ENCODE data around the gene SCARB1.

Gene SCARB1

GRCh38 chr12:124760560-124760959 lies 103.1 kb downstream of the SCARB1 start:
- Histone ChIP-seq H3K36me3 (ENCODE audit: control insufficient read depth in 2 of 2, insufficient read depth in 2 of 2, low read length in 2 of 2) (no peaks in the 10 kb centered on the region), H3K9me3 (ENCODE audit: control insufficient read depth in 2 of 2, low read length in 2 of 2) (peaks cover 6% of the 10 kb centered on the region in 2 donors), H3K27ac (ENCODE audit: low read length) (no peak overlapping the region), H3K4me3 (ENCODE audit: low read length in 2 of 2) (no peak overlapping the region), H3K27me3 (ENCODE audit: control insufficient read depth in 1 of 2, insufficient read depth in 2 of 2, low read length in 2 of 2) (no peaks in the 10 kb centered on the region), H3K9ac (ENCODE audit: low read length in 2 of 2) (no peak overlapping the region), H3K4me1 (ENCODE audit: control insufficient read depth, insufficient read depth, low read length) (peaks cover 39% of the 10 kb centered on the region)

GRCh38 chr12:124759841-124760503 lies 103.7 kb downstream of the SCARB1 start:
- H3K27me3 ChIP-seq (ENCODE audit: control insufficient read depth in 1 of 2, insufficient read depth in 2 of 2, low read length in 2 of 2) = no peaks in the 10 kb centered on the region
- peaks cover 6% of the 10 kb centered on the region in 2 donors for H3K9me3 ChIP-seq (ENCODE audit: control insufficient read depth in 2 of 2, low read length in 2 of 2)
- H3K27ac ChIP-seq (ENCODE audit: low read length) = no peak overlapping the region

GRCh38 chr12:124758266-124759220 lies 105.1 kb downstream of the SCARB1 start:
- Histone ChIP-seq H3K27me3 (ENCODE audit: control insufficient read depth in 1 of 2, insufficient read depth in 2 of 2, low read length in 2 of 2) (no peaks in the 10 kb centered on the region), H3K4me1 (ENCODE audit: control insufficient read depth, insufficient read depth, low read length) (peaks cover 49% of the 10 kb centered on the region), H3K36me3 (ENCODE audit: control insufficient read depth in 2 of 2, insufficient read depth in 2 of 2, low read length in 2 of 2) (no peaks in the 10 kb centered on the region), H3K9ac (ENCODE audit: low read length in 2 of 2) (no peak overlapping the region), H3K9me3 (ENCODE audit: control insufficient read depth in 2 of 2, low read length in 2 of 2) (no peaks in the 10 kb centered on the region), H3K4me3 (ENCODE audit: low read length in 2 of 2) (no peak overlapping the region), H3K27ac (ENCODE audit: low read length) (no peak overlapping the region)

More at GRCh38 chr12:124759841-124760503, 103.7 kb downstream of the SCARB1 start:
- peaks cover 39% of the 10 kb centered on the region for H3K4me1 ChIP-seq (ENCODE audit: control insufficient read depth, insufficient read depth, low read length)
- no peak overlapping the region for H3K9ac ChIP-seq (ENCODE audit: low read length in 2 of 2)
- no peaks in the 10 kb centered on the region for H3K36me3 ChIP-seq (ENCODE audit: control insufficient read depth in 2 of 2, insufficient read depth in 2 of 2, low read length in 2 of 2)
- no peak overlapping the region for H3K4me3 ChIP-seq (ENCODE audit: low read length in 2 of 2)

GRCh38 chr12:124757329-124757728 lies 106.3 kb downstream of the SCARB1 start:
- Histone ChIP-seq H3K4me3 (ENCODE audit: low read length in 2 of 2) (no peak overlapping the region), H3K9ac (ENCODE audit: low read length in 2 of 2) (no peak overlapping the region), H3K4me1 (ENCODE audit: control insufficient read depth, insufficient read depth, low read length) (peaks cover 58% of the 10 kb centered on the region), H3K36me3 (ENCODE audit: control insufficient read depth in 2 of 2, insufficient read depth in 2 of 2, low read length in 2 of 2) (no peaks in the 10 kb centered on the region), H3K27ac (ENCODE audit: low read length) (no peak overlapping the region), H3K9me3 (ENCODE audit: control insufficient read depth in 2 of 2, low read length in 2 of 2) (peaks cover 0 to 3% of the 10 kb centered on the region in 2 donors), H3K27me3 (ENCODE audit: control insufficient read depth in 1 of 2, insufficient read depth in 2 of 2, low read length in 2 of 2) (no peaks in the 10 kb centered on the region)

- Histone ChIP-seq H3K36me3 (ENCODE audit: control insufficient read depth in 2 of 2, insufficient read depth in 2 of 2, low read length in 2 of 2) (no peaks in the 10 kb centered on the region), H3K27me3 (ENCODE audit: control insufficient read depth in 1 of 2, insufficient read depth in 2 of 2, low read length in 2 of 2) (no peaks in the 10 kb centered on the region), H3K4me1 (ENCODE audit: control insufficient read depth, insufficient read depth, low read length) (peaks cover 54% of the 10 kb centered on the region), H3K27ac (ENCODE audit: low read length) (no peak overlapping the region), H3K9me3 (ENCODE audit: control insufficient read depth in 2 of 2, low read length in 2 of 2) (peaks cover 0 to 3% of the 10 kb centered on the region in 2 donors), H3K9ac (ENCODE audit: low read length in 2 of 2) (no peak overlapping the region), H3K4me3 (ENCODE audit: low read length in 2 of 2) (no peak overlapping the region)
Observed at GRCh38 chr12:124756760-124757159, 106.9 kb downstream of the SCARB1 start.

GRCh38 chr12:124756166-124756565 lies 107.5 kb downstream of the SCARB1 start:
- Histone ChIP-seq H3K27me3 (ENCODE audit: control insufficient read depth in 1 of 2, insufficient read depth in 2 of 2, low read length in 2 of 2) (no peaks in the 10 kb centered on the region), H3K4me1 (ENCODE audit: control insufficient read depth, insufficient read depth, low read length) (peaks cover 52% of the 10 kb centered on the region), H3K27ac (ENCODE audit: low read length) (no peak overlapping the region), H3K4me3 (ENCODE audit: low read length in 2 of 2) (no peak overlapping the region), H3K9ac (ENCODE audit: low read length in 2 of 2) (peak overlapping the region in 1 of 2 donors; percentile 40), H3K36me3 (ENCODE audit: control insufficient read depth in 2 of 2, insufficient read depth in 2 of 2, low read length in 2 of 2) (no peaks in the 10 kb centered on the region), H3K9me3 (ENCODE audit: control insufficient read depth in 2 of 2, low read length in 2 of 2) (peaks cover 0 to 3% of the 10 kb centered on the region in 2 donors)

- peak overlapping the region; percentile 40 to 72 for H3K9ac ChIP-seq (ENCODE audit: low read length in 2 of 2)
- peaks cover 55% of the 10 kb centered on the region for H3K4me1 ChIP-seq (ENCODE audit: control insufficient read depth, insufficient read depth, low read length)
- peak overlapping the region; percentile 94 for H3K27ac ChIP-seq (ENCODE audit: low read length)
- H3K9me3 ChIP-seq (ENCODE audit: control insufficient read depth in 2 of 2, low read length in 2 of 2) = peaks cover 0 to 3% of the 10 kb centered on the region in 2 donors
- peak overlapping the region in 1 of 2 donors; percentile 49 for H3K4me3 ChIP-seq (ENCODE audit: low read length in 2 of 2)
- H3K27me3 ChIP-seq (ENCODE audit: control insufficient read depth in 1 of 2, insufficient read depth in 2 of 2, low read length in 2 of 2) = no peaks in the 10 kb centered on the region
- no peaks in the 10 kb centered on the region for H3K36me3 ChIP-seq (ENCODE audit: control insufficient read depth in 2 of 2, insufficient read depth in 2 of 2, low read length in 2 of 2)
Observed at GRCh38 chr12:124755801-124756148, 107.9 kb downstream of the SCARB1 start.

- peak overlapping the region in 1 of 2 donors; percentile 49 for H3K4me3 ChIP-seq (ENCODE audit: low read length in 2 of 2)
- H3K27me3 ChIP-seq (ENCODE audit: control insufficient read depth in 1 of 2, insufficient read depth in 2 of 2, low read length in 2 of 2) = no peaks in the 10 kb centered on the region
- H3K27ac ChIP-seq (ENCODE audit: low read length) = peak overlapping the region; percentile 94
- peak overlapping the region; percentile 52 to 72 for H3K9ac ChIP-seq (ENCODE audit: low read length in 2 of 2)
- peaks cover 55% of the 10 kb centered on the region for H3K4me1 ChIP-seq (ENCODE audit: control insufficient read depth, insufficient read depth, low read length)
- no peaks in the 10 kb centered on the region for H3K36me3 ChIP-seq (ENCODE audit: control insufficient read depth in 2 of 2, insufficient read depth in 2 of 2, low read length in 2 of 2)
- H3K9me3 ChIP-seq (ENCODE audit: control insufficient read depth in 2 of 2, low read length in 2 of 2) = peaks cover 0 to 3% of the 10 kb centered on the region in 2 donors
Observed at GRCh38 chr12:124754949-124755800, 108.5 kb downstream of the SCARB1 start.

- peak overlapping the region; percentile 13 to 52 for H3K9ac ChIP-seq (ENCODE audit: low read length in 2 of 2)
- H3K27me3 ChIP-seq (ENCODE audit: control insufficient read depth in 1 of 2, insufficient read depth in 2 of 2, low read length in 2 of 2) = no peaks in the 10 kb centered on the region
- H3K4me3 ChIP-seq (ENCODE audit: low read length in 2 of 2) = peak overlapping the region in 1 of 2 donors; percentile 22
- peaks cover 53% of the 10 kb centered on the region for H3K4me1 ChIP-seq (ENCODE audit: control insufficient read depth, insufficient read depth, low read length)
- peaks cover 0 to 3% of the 10 kb centered on the region in 2 donors for H3K9me3 ChIP-seq (ENCODE audit: control insufficient read depth in 2 of 2, low read length in 2 of 2)
- peaks cover 0 to under 1% of the 10 kb centered on the region in 2 donors for H3K36me3 ChIP-seq (ENCODE audit: control insufficient read depth in 2 of 2, insufficient read depth in 2 of 2, low read length in 2 of 2)
- H3K27ac ChIP-seq (ENCODE audit: low read length) = peak overlapping the region; percentile 94
Observed at GRCh38 chr12:124754491-124754890, 109.2 kb downstream of the SCARB1 start.

GRCh38 chr12:124753993-124754392 lies 109.7 kb downstream of the SCARB1 start:
- peaks cover 54% of the 10 kb centered on the region for H3K4me1 ChIP-seq (ENCODE audit: control insufficient read depth, insufficient read depth, low read length)
- H3K27me3 ChIP-seq (ENCODE audit: control insufficient read depth in 1 of 2, insufficient read depth in 2 of 2, low read length in 2 of 2) = no peaks in the 10 kb centered on the region
- peak overlapping the region; percentile 94 for H3K27ac ChIP-seq (ENCODE audit: low read length)
- H3K4me3 ChIP-seq (ENCODE audit: low read length in 2 of 2) = peak overlapping the region in 1 of 2 donors; percentile 15
- no peak overlapping the region for H3K9ac ChIP-seq (ENCODE audit: low read length in 2 of 2)
- peaks cover 0 to 3% of the 10 kb centered on the region in 2 donors for H3K9me3 ChIP-seq (ENCODE audit: control insufficient read depth in 2 of 2, low read length in 2 of 2)
- peaks cover 0 to 3% of the 10 kb centered on the region in 2 donors for H3K36me3 ChIP-seq (ENCODE audit: control insufficient read depth in 2 of 2, insufficient read depth in 2 of 2, low read length in 2 of 2)

Measured in stomach smooth muscle (tissue), 2 donors.